Smooth muscle cell (in vitro differentiated cells): ENCODE results near the gene PPP1R1C. TPM values are rescaled to one million over a fixed set of nuclear protein-coding genes. Genes with fewer than 3 reads are reported as not detected.

Source experiments
- DNase-seq: peaks from one replicate; lab custom pipeline; 2025; ENCODE audit not compliant: unreplicated experiment; lab: John Stamatoyannopoulos, UW
- H2AFZ ChIP-seq: fragments of 200-600 bp; sonication (generic); 2 replicates; pipeline ENCODE4 v1.6.0; 2016; ENCODE audit warnings: antibody characterized with exemption, low read depth, mild to moderate bottlenecking
- H3F3A ChIP-seq: fragments of 200-600 bp; sonication (generic); 2 replicates; pipeline ENCODE4 v1.6.0; 2017; ENCODE audit warnings: antibody characterized with exemption, low read depth
- H3K27ac ChIP-seq: fragments of 200-600 bp; sonication (generic); 2 replicates; pipeline ENCODE4 v1.5.1; 2016; ENCODE audit warnings: low read depth, mild to moderate bottlenecking
- H3K27me3 ChIP-seq: fragments of 200-600 bp; sonication (generic); 2 replicates; pipeline ENCODE4 v1.6.1; 2016; ENCODE audit warnings: low read depth, mild to moderate bottlenecking
- H3K36me3 ChIP-seq: fragments of 200-600 bp; sonication (generic); 2 replicates; pipeline ENCODE4 v1.5.1; 2016; ENCODE audit warnings: low read depth
- H3K4me1 ChIP-seq: fragments of 200-600 bp; sonication (generic); 2 replicates; pipeline ENCODE4 v1.5.1; 2016; ENCODE audit warnings: low read depth
- H3K4me2 ChIP-seq: fragments of 200-600 bp; sonication (generic); 2 replicates; pipeline ENCODE4 v1.6.0; 2016; ENCODE audit warnings: mild to moderate bottlenecking
- H3K4me3 ChIP-seq: fragments of 200-600 bp; sonication (generic); 2 replicates; pipeline ENCODE4 v1.5.1; 2016; ENCODE audit warnings: mild to moderate bottlenecking
- H3K79me2 ChIP-seq: fragments of 200-600 bp; sonication (generic); 2 replicates; pipeline ENCODE4 v1.6.0; 2016; ENCODE audit warnings: low read depth, mild to moderate bottlenecking
- H3K9ac ChIP-seq: fragments of 200-600 bp; sonication (generic); 2 replicates; pipeline ENCODE4 v1.6.0; 2016; ENCODE audit warnings: low read depth
- H3K9me3 ChIP-seq: fragments of 200-600 bp; sonication (generic); replicated peaks from 2 replicates; pipeline ENCODE4 v1.5.1; 2016; ENCODE audit warnings: low read depth
- H4K20me1 ChIP-seq: fragments of 200-600 bp; sonication (generic); 2 replicates; pipeline ENCODE4 v1.6.0; 2016; ENCODE audit warnings: low read depth
- CTCF ChIP-seq: fragments of 200-600 bp; sonication (generic); IDR thresholded peaks from 2 replicates; pipeline ENCODE4 v1.5.1; 2017; ENCODE audit warnings: borderline replicate concordance, mild to moderate bottlenecking, antibody characterized with exemption; ENCODE audit not compliant: insufficient read depth, poor library complexity, severe bottlenecking
- WGBS: methylation state at CpG from one replicate; pipeline ENCODE4 v1.1.7; 2016; ENCODE audit warnings: low lambda C conversion rate; 5-methylcytosine and 5-hydroxymethylcytosine counted together
- polyA plus RNA-seq: library from polyadenylated mRNA; unstranded; fragments of >200 nt; fragmentation: Nextera tagmentation; extraction: Ambion mirVana; gene quantifications from 2 replicates; pipeline ENCODE4 v1.2.1, GENCODE V29; 2016
- total RNA-seq: library from RNA; depleted of rRNA; stranded (reverse); fragments of >200 nt; gene quantifications from 2 replicates; pipeline ENCODE4 v1.2.3, GENCODE V29; 2014

PPP1R1C gene
- total and polyA plus RNA-seq, 2 experiments from 2014 or later: 2.3 to 3.3 TPM

GRCh38 chr2:181962142-181962541 is 23.5 kb upstream of the PPP1R1C start:
- WGBS: 97% methylated on average over 20 of the region's 20 CpGs
- no peaks in the 10 kb centered on the region for H3F3A ChIP-seq
- no peak overlapping the region for H3K27ac ChIP-seq
- H3K36me3 ChIP-seq: no peaks in the 10 kb centered on the region
- no peak overlapping the region for H3K4me2 ChIP-seq
- H3K27me3 ChIP-seq: no peaks in the 10 kb centered on the region
- H3K79me2 ChIP-seq: no peaks in the 10 kb centered on the region
- H3K4me1 ChIP-seq: no peaks in the 10 kb centered on the region
- H3K4me3 ChIP-seq: no peak overlapping the region
- TF ChIP-seq CTCF: no peak
- H4K20me1 ChIP-seq: no peaks in the 10 kb centered on the region
- no peaks in the 10 kb centered on the region for H3K9me3 ChIP-seq
- H2AFZ ChIP-seq: no peak overlapping the region
- no peak for DNase-seq
- H3K9ac ChIP-seq: no peak overlapping the region

GRCh38 chr2:181970160-181970794 is 15.4 kb upstream of the PPP1R1C start:
- 92% methylated on average over 2 of the region's 2 CpGs for WGBS
- TF ChIP-seq CTCF: no peak
- Histone ChIP-seq H4K20me1 (no peaks in the 10 kb centered on the region), H3K36me3 (no peaks in the 10 kb centered on the region), H3F3A (no peaks in the 10 kb centered on the region), H3K4me3 (no peak overlapping the region), H3K4me2 (no peak overlapping the region), H3K9ac (no peak overlapping the region), H3K79me2 (no peaks in the 10 kb centered on the region), H3K4me1 (no peaks in the 10 kb centered on the region), H3K27me3 (no peaks in the 10 kb centered on the region), H3K9me3 (no peaks in the 10 kb centered on the region), H3K27ac (no peak overlapping the region), H2AFZ (no peak overlapping the region)
- no peak for DNase-seq

- Histone ChIP-seq H3K4me1 (no peaks in the 10 kb centered on the region), H3K4me3 (no peak overlapping the region), H4K20me1 (no peaks in the 10 kb centered on the region), H2AFZ (no peak overlapping the region), H3K79me2 (no peaks in the 10 kb centered on the region), H3K4me2 (no peak overlapping the region), H3K36me3 (no peaks in the 10 kb centered on the region), H3F3A (no peaks in the 10 kb centered on the region), H3K9me3 (no peaks in the 10 kb centered on the region), H3K27me3 (no peaks in the 10 kb centered on the region), H3K27ac (no peak overlapping the region), H3K9ac (no peak overlapping the region)
- 86% methylated on average over 3 of the region's 3 CpGs for WGBS
- no peak for DNase-seq
- TF ChIP-seq CTCF: no peak
These were observed 14.6 kb upstream of the PPP1R1C start for GRCh38 chr2:181971032-181971431.
